WTC11 (cell line): ENCODE data around the gene RTL1.

Experiments used
- CTCF ChIP-seq: fragments of 200-600 bp; IDR thresholded peaks from 2 replicates; pipeline ENCODE4 v1.8.0; 2022; ENCODE audit warnings: antibody characterized with exemption
- E2F1 ChIP-seq: sonication (generic); formaldehyde crosslinking; IDR thresholded peaks from 2 replicates; pipeline ENCODE4 v1.8.0; 2022; ENCODE audit warnings: mild to moderate bottlenecking, missing genetic modification reagents
- ZNF263 ChIP-seq: sonication (generic); formaldehyde crosslinking; IDR thresholded peaks from 2 replicates; pipeline ENCODE4 v1.8.1; 2022; ENCODE audit warnings: low read depth, mild to moderate bottlenecking, moderate library complexity, missing genetic modification reagents
- TF ChIP-seq, protein P1 (sequence below): sonication (generic); formaldehyde crosslinking; IDR thresholded peaks from 2 replicates; pipeline ENCODE4 v1.8.1; 2022; ENCODE audit warnings: low read depth, missing genetic modification reagents, borderline replicate concordance

DNA sequence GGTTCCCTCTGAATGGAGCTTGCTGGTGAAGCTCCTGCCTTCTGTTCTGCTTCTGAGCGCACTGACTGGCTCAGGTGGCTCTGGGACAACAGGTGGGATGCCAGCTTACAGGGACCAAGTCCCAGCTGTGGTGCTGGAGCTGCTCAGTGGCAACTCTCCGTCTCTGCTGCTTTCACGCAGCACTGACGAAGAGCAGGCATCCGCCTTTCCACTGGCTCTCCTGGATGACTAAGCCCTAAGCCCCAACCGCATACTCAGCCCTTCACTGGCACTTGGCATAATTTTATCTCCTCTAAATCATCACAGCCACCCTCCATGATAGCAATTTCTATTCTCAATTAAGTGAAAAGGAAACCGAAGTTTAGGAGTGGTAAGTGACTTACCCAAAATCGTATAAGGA, 3.7 kb upstream of the RTL1 start:
- TF ChIP-seq, protein P1, sequence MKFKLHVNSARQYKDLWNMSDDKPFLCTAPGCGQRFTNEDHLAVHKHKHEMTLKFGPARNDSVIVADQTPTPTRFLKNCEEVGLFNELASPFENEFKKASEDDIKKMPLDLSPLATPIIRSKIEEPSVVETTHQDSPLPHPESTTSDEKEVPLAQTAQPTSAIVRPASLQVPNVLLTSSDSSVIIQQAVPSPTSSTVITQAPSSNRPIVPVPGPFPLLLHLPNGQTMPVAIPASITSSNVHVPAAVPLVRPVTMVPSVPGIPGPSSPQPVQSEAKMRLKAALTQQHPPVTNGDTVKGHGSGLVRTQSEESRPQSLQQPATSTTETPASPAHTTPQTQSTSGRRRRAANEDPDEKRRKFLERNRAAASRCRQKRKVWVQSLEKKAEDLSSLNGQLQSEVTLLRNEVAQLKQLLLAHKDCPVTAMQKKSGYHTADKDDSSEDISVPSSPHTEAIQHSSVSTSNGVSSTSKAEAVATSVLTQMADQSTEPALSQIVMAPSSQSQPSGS (CRISPR knock-in tag): no peak
- TF ChIP-seq CTCF (no peak), E2F1 (CRISPR knock-in tag) (no peak), ZNF263 (CRISPR knock-in tag) (no peak)
